Measurements from ENCODE around the gene TWSG1. TPM values are rescaled to one million over a fixed set of nuclear protein-coding genes. Genes with fewer than 3 reads are reported as not detected.

TWSG1 gene
- total and polyA plus RNA-seq, 9 donors: 36.5 to 66.1 (median 47.9) TPM

GRCh38 chr18:9328776-9329175 is 5.8 kb upstream of the TWSG1 start:
- intact Hi-C loops (cut with DNase I): no loop called here
- DNase-seq: no peak
- H3K4me3 ChIP-seq: no peak overlapping the region
- 67 to 96% (median 95%) methylated on average over 2 of the region's 2 CpGs for WGBS, 3 donors
- no peaks in the 10 kb centered on the region for H3K4me1 ChIP-seq (ENCODE audit: insufficient read depth)
- TF ChIP-seq POLR2A (IDR thresholded peaks at IDR 0.05): no peak
- no peak for TF ChIP-seq CTCF (IDR thresholded peaks at IDR 0.05)
- TF ChIP-seq EP300 (IDR thresholded peaks at IDR 0.05): no peak
- H3K9me3 ChIP-seq: no peaks in the 10 kb centered on the region
- H3K27me3 ChIP-seq: no peaks in the 10 kb centered on the region
- no peak overlapping the region for H3K27ac ChIP-seq
- H3K36me3 ChIP-seq: no peaks in the 10 kb centered on the region

GRCh38 chr18:9329471-9329870 is 5.1 kb upstream of the TWSG1 start:
- intact Hi-C loops (cut with DNase I): no loop called here
- WGBS, 3 donors: 93 to 100% (median 97%) methylated on average over 1 of the region's 1 CpG

GRCh38 chr18:9330419-9330818 is 4.2 kb upstream of the TWSG1 start:
- intact Hi-C loops (cut with DNase I): no loop called here
- H3K36me3 ChIP-seq: no peaks in the 10 kb centered on the region
- TF ChIP-seq CTCF (IDR thresholded peaks at IDR 0.05) (no peak), POLR2A (IDR thresholded peaks at IDR 0.05) (no peak), EP300 (IDR thresholded peaks at IDR 0.05) (no peak)
- H3K4me1 ChIP-seq (ENCODE audit: insufficient read depth): no peaks in the 10 kb centered on the region
- no peak for DNase-seq
- H3K27ac ChIP-seq: no peak overlapping the region
- 87 to 88% (median 88%) methylated on average over 3 of the region's 3 CpGs for WGBS, 3 donors
- H3K4me3 ChIP-seq: no peak overlapping the region
- H3K27me3 ChIP-seq: no peaks in the 10 kb centered on the region
- H3K9me3 ChIP-seq: no peaks in the 10 kb centered on the region

More at GRCh38 chr18:9329471-9329870, 5.1 kb upstream of the TWSG1 start:
- Histone ChIP-seq H3K4me3 (no peak overlapping the region), H3K4me1 (ENCODE audit: insufficient read depth) (no peaks in the 10 kb centered on the region), H3K27me3 (no peaks in the 10 kb centered on the region), H3K9me3 (no peaks in the 10 kb centered on the region), H3K36me3 (no peaks in the 10 kb centered on the region), H3K27ac (no peak overlapping the region)
- TF ChIP-seq EP300 (IDR thresholded peaks at IDR 0.05): no peak
- no peak for TF ChIP-seq POLR2A (IDR thresholded peaks at IDR 0.05)
- TF ChIP-seq CTCF (IDR thresholded peaks at IDR 0.05): no peak
- DNase-seq: no peak

GRCh38 chr18:9333441-9334328 is 888 bp upstream of the TWSG1 start:
- Histone ChIP-seq H3K36me3 (no peaks in the 10 kb centered on the region), H3K4me1 (ENCODE audit: insufficient read depth) (no peaks in the 10 kb centered on the region), H3K4me3 (peak overlapping the region; percentile 61), H3K27me3 (no peaks in the 10 kb centered on the region), H3K9me3 (no peaks in the 10 kb centered on the region), H3K27ac (peak overlapping the region in 1 of 2 donors; percentile 71)
- intact Hi-C loops (cut with DNase I): no loop called here
- 30 to 34% (median 32%) methylated on average over 52 of the region's 52 CpGs for WGBS, 3 donors
- peak; percentile 18 to 56 (median 50) for DNase-seq
- TF ChIP-seq EP300 (IDR thresholded peaks at IDR 0.05): no peak
- no peak for TF ChIP-seq POLR2A (IDR thresholded peaks at IDR 0.05)
- TF ChIP-seq CTCF (IDR thresholded peaks at IDR 0.05): no peak
